Endothelial cell of umbilical vein (primary cell): ENCODE results near the gene COG5. TPM values are rescaled to one million over a fixed set of nuclear protein-coding genes. Genes with fewer than 3 reads are reported as not detected.

Source experiments
- BruUV-seq: library from RNA; stranded (reverse); fragments of 400-500 nt; replicated peaks from 2 replicates; lab custom pipeline; 2021; lab: Mats Ljungman, UMichigan
- CTCF ChIA-PET: fragments of 300-600, 350-600 bp; sonication (Branson Sonifier 250); formaldehyde crosslinking; loops from one replicate; lab custom pipeline; 2021; ENCODE audit warnings: antibody characterized with exemption, inconsistent platforms; lab: Charles Lee
- POLR2A ChIA-PET: fragments of 300-600, 350-600 bp; sonication (Branson Sonifier 250); formaldehyde crosslinking; loops from one replicate; lab custom pipeline; 2021; ENCODE audit warnings: antibody characterized with exemption, inconsistent platforms; lab: Charles Lee
- DNase-seq: peaks from one replicate; pipeline ENCODE4 v3.0.0-alpha.2; 2011; ENCODE audit warnings: low read depth, low spot score
- FAIRE-seq: peaks from 2 replicates; lab custom pipeline; 2011; peaks lifted over from hg19 to GRCh38; lab: Jason Lieb, UNC
- H2AFZ ChIP-seq: 2 replicates; pipeline ENCODE4 v1.6.0; 2012; ENCODE audit warnings: low read depth, low read length, control low read depth, inconsistent platforms
- H3K27ac ChIP-seq: 2 replicates; pipeline ENCODE4 v1.5.1; 2011; ENCODE audit warnings: low read depth, mild to moderate bottlenecking, control low read depth, low read length, moderate library complexity; ENCODE audit not compliant: insufficient read depth
- H3K27me3 ChIP-seq, 2 experiments: 2 replicates each; pipeline versions ENCODE4 v1.6.0 to v1.6.1; 2011; ENCODE audit warnings: low read length in 2 of 2, mixed read lengths in 1 of 2; ENCODE audit not compliant: control insufficient read depth in 2 of 2, insufficient read depth in 2 of 2
- H3K36me3 ChIP-seq, 2 experiments: 2 replicates in 1 of 2; 3 replicates in 1 of 2; pipeline ENCODE4 v1.5.1; 2011; ENCODE audit warnings: low read length in 2 of 2, mild to moderate bottlenecking in 1 of 2, moderate library complexity in 1 of 2; ENCODE audit not compliant: control insufficient read depth in 2 of 2, insufficient read depth in 2 of 2; ENCODE audit errors: extremely low read depth in 1 of 2
- H3K4me1 ChIP-seq: 3 replicates; pipeline ENCODE4 v1.5.1; 2011; ENCODE audit warnings: mild to moderate bottlenecking, low read length; ENCODE audit not compliant: control insufficient read depth, insufficient read depth; ENCODE audit errors: extremely low read depth
- H3K4me2 ChIP-seq: 2 replicates; pipeline ENCODE4 v1.6.1; 2011; ENCODE audit warnings: low read length, control low read depth, mixed read lengths; ENCODE audit not compliant: insufficient read depth
- H3K4me3 ChIP-seq, 3 experiments: fragments of 200-600 bp in 1 of 3; sonication (generic), shearing (Covaris generic) in 1 of 3; replicated peaks in 1 of 3; 2 replicates each; pipeline ENCODE4 v1.5.1; 2011 to 2016; ENCODE audit warnings: control low read depth in 3 of 3, low read length in 3 of 3, mild to moderate bottlenecking in 2 of 3, inconsistent platforms in 1 of 3, low read depth in 1 of 3, moderate library complexity in 1 of 3; ENCODE audit not compliant: insufficient read depth in 1 of 3
- H3K79me2 ChIP-seq: 2 replicates; pipeline ENCODE4 v1.6.0; 2012; ENCODE audit warnings: low read length, inconsistent platforms; ENCODE audit not compliant: control insufficient read depth, insufficient read depth
- H3K9ac ChIP-seq: replicated peaks from 2 replicates; pipeline ENCODE3; 2011; ENCODE audit warnings: low read length, control low read depth; ENCODE audit not compliant: insufficient read depth; ENCODE audit errors: extremely low read depth
- H3K9me1 ChIP-seq: replicated peaks from 3 replicates; pipeline ENCODE4 v1.6.0; 2011; ENCODE audit warnings: mild to moderate bottlenecking, low read length; ENCODE audit not compliant: control insufficient read depth, insufficient read depth; ENCODE audit errors: extremely low read depth
- H3K9me3 ChIP-seq: replicated peaks from 2 replicates; pipeline ENCODE4 v1.5.1; 2012; ENCODE audit warnings: low read length, inconsistent platforms; ENCODE audit not compliant: control insufficient read depth, insufficient read depth
- H4K20me1 ChIP-seq: replicated peaks from 2 replicates; pipeline ENCODE3; 2011; ENCODE audit warnings: mild to moderate bottlenecking, low read length; ENCODE audit not compliant: control insufficient read depth, insufficient read depth; ENCODE audit errors: extremely low read depth
- EZH2 ChIP-seq: IDR thresholded peaks from 2 replicates; pipeline ENCODE4 v1.6.1; 2012; ENCODE audit warnings: borderline replicate concordance, low read depth, mild to moderate bottlenecking, moderate library complexity, low read length, inconsistent platforms; ENCODE audit not compliant: severe bottlenecking
- JUN ChIP-seq: IDR thresholded peaks from 2 replicates; pipeline ENCODE4 v1.6.1; 2011; ENCODE audit warnings: borderline replicate concordance, low read depth; ENCODE audit not compliant: insufficient read length, insufficient read depth
- dilution Hi-C: fragments of 300-500 bp; cut with MboI; formaldehyde crosslinking; loops from one replicate; pipeline ENCODE4 v1.15.0; 2019; ENCODE audit warnings: low sequenced_read_pairs; ENCODE audit not compliant: extremely low pct_ligation_motif_present
- intact Hi-C: fragments of 100-400 bp; cut with micrococcal nuclease; formaldehyde crosslinking; loops from one replicate; pipeline ENCODE4 v1.10.0; 2022
- polyA plus RNA-seq, 4 experiments: library from polyadenylated mRNA; depleted of rRNA in 3 of 4; stranded (reverse) in 3 of 4; unstranded in 1 of 4; fragments of >200 nt; gene quantifications; 2 replicates each; pipeline versions ENCODE4 v1.2.1 to v1.2.3, GENCODE V29; 2011 to 2012; ENCODE audit warnings: missing spikeins in 1 of 4
- total RNA-seq: library from RNA; stranded (reverse); gene quantifications from 2 replicates; pipeline ENCODE4 v1.2.3, GENCODE V29; 2021
- TF ChIP-seq, protein P1 (sequence below): IDR thresholded peaks from 2 replicates; pipeline ENCODE4 v1.6.1; 2011; ENCODE audit not compliant: insufficient read depth, insufficient read length
- TF ChIP-seq, protein P2 (sequence below), 2 donors: IDR thresholded peaks; 1 replicate in 1 of 2; 2 replicates in 1 of 2; pipeline ENCODE4 v1.5.1; 2011; ENCODE audit warnings: low read length in 2 of 2, mild to moderate bottlenecking in 2 of 2, moderate library complexity in 2 of 2, control low read depth in 1 of 2, inconsistent platforms in 1 of 2, low read depth in 1 of 2; ENCODE audit not compliant: insufficient read depth in 1 of 2; ENCODE audit errors: extremely low read depth in 1 of 2

The COG5 gene
- total and polyA plus RNA-seq, 2 donors (not counting 3 experiments of a cell fraction or from before 2014, with no cell fraction given): 18.8 to 45.3 TPM

DNA sequence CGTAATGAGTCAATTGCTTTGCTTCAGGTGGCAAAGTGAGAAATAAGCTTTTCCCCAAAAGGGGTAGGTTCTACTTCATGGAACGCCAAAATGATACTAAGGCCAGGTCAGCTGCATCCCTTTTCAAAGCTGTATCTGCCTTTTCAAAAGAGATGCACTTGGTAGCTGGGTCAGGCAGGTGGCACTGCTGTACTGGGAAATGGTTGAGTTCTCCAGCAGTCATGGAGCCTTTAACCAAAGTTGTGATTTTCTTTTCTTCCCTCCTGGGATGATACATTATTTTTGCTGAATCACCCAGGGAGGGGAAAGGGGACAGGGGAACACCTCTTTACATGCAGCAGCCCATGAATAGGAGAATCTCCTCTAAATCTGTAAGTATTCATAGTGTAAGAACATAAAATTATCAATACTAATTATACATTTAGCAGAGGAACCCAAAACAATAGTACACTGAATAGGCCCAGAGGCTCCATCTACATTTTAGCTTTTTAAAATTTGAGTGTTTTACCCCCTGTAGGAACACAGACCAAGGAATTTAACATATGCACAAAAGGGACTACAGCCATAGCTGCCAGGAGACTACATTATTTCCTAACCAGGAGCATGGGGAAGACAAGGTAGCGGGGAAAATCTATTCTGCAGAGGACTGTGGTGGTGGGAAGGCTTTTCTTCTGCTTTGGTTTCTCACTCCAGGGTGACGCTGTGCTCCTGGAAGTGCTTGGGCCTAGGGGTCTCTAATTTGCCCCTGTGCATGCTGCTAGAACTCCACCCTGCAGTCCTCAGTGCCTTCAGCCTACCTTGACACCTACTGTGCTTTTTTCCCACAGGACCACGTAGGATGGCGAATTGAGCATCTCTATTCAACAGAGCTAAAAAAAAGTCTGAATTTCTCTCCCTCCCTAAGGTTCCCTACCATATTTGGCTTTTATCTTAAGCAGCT, 100.3 kb downstream of the COG5 start:
- no peaks in the 10 kb centered on the region for H3K9me3 ChIP-seq
- no peaks in the 10 kb centered on the region for H3K27me3 ChIP-seq
- no peaks in the 10 kb centered on the region for H4K20me1 ChIP-seq
- peak; percentile 62 for FAIRE-seq
- BruUV-seq: no TSS peak
- ChIA-PET POLR2A (interaction anchor here (0.5 kb wide), 1 partner anchor 362 kb away, joined by 3 read pairs; no protein-coding TSS in a partner anchor), CTCF (interaction anchor here (0.7 to 3.4 kb wide), 23 partner anchors 14 to 416 kb away, joined by 3 to 83 read pairs (median 5); partner anchors contain the start of genes COG5, DUS4L and SLC26A4)
- H3K9me1 ChIP-seq: no peaks in the 10 kb centered on the region
- no peak for TF ChIP-seq JUN
- TF ChIP-seq EZH2: no peak
- TF ChIP-seq, protein P1, sequence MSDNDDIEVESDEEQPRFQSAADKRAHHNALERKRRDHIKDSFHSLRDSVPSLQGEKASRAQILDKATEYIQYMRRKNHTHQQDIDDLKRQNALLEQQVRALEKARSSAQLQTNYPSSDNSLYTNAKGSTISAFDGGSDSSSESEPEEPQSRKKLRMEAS: no peak
- TF ChIP-seq, protein P2, sequence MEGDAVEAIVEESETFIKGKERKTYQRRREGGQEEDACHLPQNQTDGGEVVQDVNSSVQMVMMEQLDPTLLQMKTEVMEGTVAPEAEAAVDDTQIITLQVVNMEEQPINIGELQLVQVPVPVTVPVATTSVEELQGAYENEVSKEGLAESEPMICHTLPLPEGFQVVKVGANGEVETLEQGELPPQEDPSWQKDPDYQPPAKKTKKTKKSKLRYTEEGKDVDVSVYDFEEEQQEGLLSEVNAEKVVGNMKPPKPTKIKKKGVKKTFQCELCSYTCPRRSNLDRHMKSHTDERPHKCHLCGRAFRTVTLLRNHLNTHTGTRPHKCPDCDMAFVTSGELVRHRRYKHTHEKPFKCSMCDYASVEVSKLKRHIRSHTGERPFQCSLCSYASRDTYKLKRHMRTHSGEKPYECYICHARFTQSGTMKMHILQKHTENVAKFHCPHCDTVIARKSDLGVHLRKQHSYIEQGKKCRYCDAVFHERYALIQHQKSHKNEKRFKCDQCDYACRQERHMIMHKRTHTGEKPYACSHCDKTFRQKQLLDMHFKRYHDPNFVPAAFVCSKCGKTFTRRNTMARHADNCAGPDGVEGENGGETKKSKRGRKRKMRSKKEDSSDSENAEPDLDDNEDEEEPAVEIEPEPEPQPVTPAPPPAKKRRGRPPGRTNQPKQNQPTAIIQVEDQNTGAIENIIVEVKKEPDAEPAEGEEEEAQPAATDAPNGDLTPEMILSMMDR (IDR thresholded peaks at IDR 0.05; ENCODE audit: extremely low read depth in 1 of 2, insufficient read depth in 1 of 2, low read depth in 1 of 2, low read length in 2 of 2): peak; percentile 65 to 71
- no peak overlapping the region for H3K9ac ChIP-seq
- H3K4me2 ChIP-seq: no peak overlapping the region
- dilution Hi-C loops: no loop called here
- H3K36me3 ChIP-seq: no peaks in the 10 kb centered on the region
- DNase-seq: peak; percentile 67
- peaks cover 2% of the 10 kb centered on the region for H3K79me2 ChIP-seq
- H3K27ac ChIP-seq: no peak overlapping the region
- no peak overlapping the region for H2AFZ ChIP-seq
- no peaks in the 10 kb centered on the region for H3K4me1 ChIP-seq
- intact Hi-C loops: loop anchor here (1.0 to 10.0 kb wide), 6 partner anchors 99 to 416 kb away; partner anchors contain the start of genes CBLL1, COG5 and DUS4L
- H3K4me3 ChIP-seq: no peak overlapping the region
